Measurements from ENCODE around the gene CCDC127. TPM values are rescaled to one million over a fixed set of nuclear protein-coding genes. Genes with fewer than 3 reads are reported as not detected.

Gene CCDC127
- total RNA-seq, 1 experiment from 2014 or later, result 5.4 TPM

- ChIA-PET POLR2A (ENCODE audit: unreplicated experiment) (no interaction called here), CTCF (no interaction called here)
- no peaks in the 10 kb centered on the region for H3K79me2 ChIP-seq (ENCODE audit: low read length)
- H3K9ac ChIP-seq (ENCODE audit: low read length), result no peak overlapping the region
- peaks cover 11% of the 10 kb centered on the region for H3K4me1 ChIP-seq (ENCODE audit: insufficient read depth, low read length)
- H3K36me3 ChIP-seq (ENCODE audit: low read depth, low read length), result no peaks in the 10 kb centered on the region
- DNase-seq (no peak), ATAC-seq (no peak)
- H2AFZ ChIP-seq (ENCODE audit: low read length), result no peak overlapping the region
- no peak overlapping the region for H3K27ac ChIP-seq (ENCODE audit: low read length)
- no peaks in the 10 kb centered on the region for H3F3A ChIP-seq (ENCODE audit: low read length, unreplicated experiment)
- H3K27me3 ChIP-seq (ENCODE audit: low read length), result no peaks in the 10 kb centered on the region
- H3K4me2 ChIP-seq (ENCODE audit: low read length), result no peak overlapping the region
- no TSS peak for BruUV-seq (replicated peaks)
- H3K9me2 ChIP-seq (replicated peaks; ENCODE audit: low read length), result no peaks in the 10 kb centered on the region
- no peaks in the 10 kb centered on the region for H3K9me3 ChIP-seq (ENCODE audit: low read length)
- intact Hi-C loops (cut with micrococcal nuclease), result no loop called here
- H4K20me1 ChIP-seq (ENCODE audit: low read length), result no peaks in the 10 kb centered on the region
- H3K4me3 ChIP-seq (ENCODE audit: low read length), result no peak overlapping the region
- TF ChIP-seq EZH2 (IDR thresholded peaks at IDR 0.05; ENCODE audit: low read length, unreplicated experiment) (no peak), EZH2phosphoT487 (IDR thresholded peaks at IDR 0.05; ENCODE audit: borderline replicate concordance, low read length) (no peak), CTCF (conservative IDR thresholded peaks at IDR 0.05; ENCODE audit: low read depth, low read length) (no peak)
These were observed 32.6 kb downstream of the CCDC127 start for GRCh38 chr5:185095-186070.

GRCh38 chr5:184471-184870 lies 33.5 kb downstream of the CCDC127 start:
- Histone ChIP-seq H3K79me2 (ENCODE audit: low read length) (no peaks in the 10 kb centered on the region), H4K20me1 (ENCODE audit: low read length) (no peaks in the 10 kb centered on the region), H3K9ac (ENCODE audit: low read length) (no peak overlapping the region), H3K36me3 (ENCODE audit: low read depth, low read length) (no peaks in the 10 kb centered on the region), H3K27ac (ENCODE audit: low read length) (no peak overlapping the region), H3K4me3 (ENCODE audit: low read length) (no peak overlapping the region), H3K9me3 (ENCODE audit: low read length) (no peaks in the 10 kb centered on the region), H3K27me3 (ENCODE audit: low read length) (no peaks in the 10 kb centered on the region), H3F3A (ENCODE audit: low read length, unreplicated experiment) (no peaks in the 10 kb centered on the region), H3K4me2 (ENCODE audit: low read length) (no peak overlapping the region), H3K9me2 (replicated peaks; ENCODE audit: low read length) (no peaks in the 10 kb centered on the region), H3K4me1 (ENCODE audit: insufficient read depth, low read length) (peaks cover 11% of the 10 kb centered on the region), H2AFZ (ENCODE audit: low read length) (no peak overlapping the region)
- DNase-seq (peak; percentile 25), ATAC-seq (no peak)
- no TSS peak for BruUV-seq (replicated peaks)
- POLR2A ChIA-PET (ENCODE audit: unreplicated experiment), result no interaction called here
- TF ChIP-seq EZH2 (IDR thresholded peaks at IDR 0.05; ENCODE audit: low read length, unreplicated experiment), result no peak
- no peak for TF ChIP-seq EZH2phosphoT487 (IDR thresholded peaks at IDR 0.05; ENCODE audit: borderline replicate concordance, low read length)
- TF ChIP-seq CTCF (conservative IDR thresholded peaks at IDR 0.05; ENCODE audit: low read depth, low read length), result no peak
- intact Hi-C loops (cut with micrococcal nuclease), result no loop called here
- CTCF ChIA-PET, result no interaction called here

GRCh38 chr5:182126-182525 lies 35.8 kb downstream of the CCDC127 start:
- Histone ChIP-seq H3K27me3 (ENCODE audit: low read length) (0 out of 2 replicates have a peak, but pooled peaks cover 3% of the 10 kb centered on the region), H3K27ac (ENCODE audit: low read length) (no peak overlapping the region), H2AFZ (ENCODE audit: low read length) (no peak overlapping the region), H3K4me1 (ENCODE audit: insufficient read depth, low read length) (no peaks in the 10 kb centered on the region), H3K4me2 (ENCODE audit: low read length) (no peak overlapping the region), H3K9me3 (ENCODE audit: low read length) (no peaks in the 10 kb centered on the region), H3K4me3 (ENCODE audit: low read length) (no peak overlapping the region), H3K36me3 (ENCODE audit: low read depth, low read length) (no peaks in the 10 kb centered on the region), H3K79me2 (ENCODE audit: low read length) (no peaks in the 10 kb centered on the region), H3K9ac (ENCODE audit: low read length) (no peak overlapping the region), H3F3A (ENCODE audit: low read length, unreplicated experiment) (no peaks in the 10 kb centered on the region), H3K9me2 (replicated peaks; ENCODE audit: low read length) (no peaks in the 10 kb centered on the region), H4K20me1 (ENCODE audit: low read length) (no peaks in the 10 kb centered on the region)
- ChIA-PET CTCF (no interaction called here), POLR2A (ENCODE audit: unreplicated experiment) (no interaction called here)
- BruUV-seq (replicated peaks), result no TSS peak
- ATAC-seq (no peak), DNase-seq (no peak)
- TF ChIP-seq EZH2phosphoT487 (IDR thresholded peaks at IDR 0.05; ENCODE audit: borderline replicate concordance, low read length) (no peak), CTCF (conservative IDR thresholded peaks at IDR 0.05; ENCODE audit: low read depth, low read length) (no peak), EZH2 (IDR thresholded peaks at IDR 0.05; ENCODE audit: low read length, unreplicated experiment) (no peak)
- intact Hi-C loops (cut with micrococcal nuclease), result no loop called here
